ENCODE results near the gene ARHGEF17.

DNA sequence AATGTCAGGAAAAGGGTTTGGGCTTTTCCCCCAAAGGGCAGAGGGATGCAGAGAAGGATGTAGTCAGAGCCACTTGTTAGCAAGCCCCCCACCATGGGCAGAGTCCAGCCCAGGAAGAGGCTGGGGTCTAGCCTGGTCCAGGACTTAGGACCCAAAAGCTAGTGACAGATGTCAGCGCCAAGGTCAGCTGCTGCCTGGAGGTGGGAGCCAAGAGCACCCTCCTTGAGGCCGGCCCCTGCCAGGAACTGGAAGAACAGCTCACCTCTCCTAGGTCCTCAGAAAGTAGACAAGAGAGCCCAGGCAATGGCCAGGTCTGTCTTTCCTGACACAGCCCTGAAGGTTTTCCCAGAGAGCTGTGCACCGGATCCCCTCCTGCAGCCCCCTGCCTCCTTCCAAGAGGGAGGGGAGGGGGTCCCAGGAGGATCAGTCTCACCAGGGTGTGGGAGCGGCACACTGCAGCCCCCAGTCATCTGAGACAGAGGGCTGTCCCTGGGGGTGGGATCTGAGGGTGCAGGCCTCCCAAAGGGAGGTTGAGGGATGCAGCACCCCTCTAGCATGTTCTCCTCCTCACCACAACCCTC is 14.6 kb upstream of the ARHGEF17 start:
- TF ChIP-seq CTCF (IDR thresholded peaks at IDR 0.05), result no peak
- no peak for TF ChIP-seq POLR2A (IDR thresholded peaks at IDR 0.05)

Measured in lower leg skin (tissue), 3 donors.